Measurements from ENCODE around the gene VWA3B.

DNA sequence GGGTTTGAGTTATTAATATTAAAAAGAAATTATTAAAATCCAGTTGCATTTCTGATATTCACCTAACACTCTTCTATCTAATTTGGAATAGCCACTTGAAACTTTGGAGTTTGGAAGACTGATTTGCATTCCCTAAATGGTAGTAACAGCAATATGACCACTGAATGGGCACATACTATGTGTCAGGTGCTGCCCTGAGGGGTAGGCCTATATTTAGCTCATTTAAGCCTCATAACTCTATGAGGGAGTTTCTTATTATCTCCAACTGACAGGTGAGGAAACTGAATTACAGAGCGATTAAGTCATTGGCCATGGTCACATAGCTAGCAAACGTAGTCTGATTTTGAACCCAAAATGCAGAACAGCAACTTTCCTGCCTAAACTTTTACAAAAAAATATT lies 77.3 kb downstream of the VWA3B start:
- no peak for TF ChIP-seq ZFP3 (CRISPR knock-in tag; IDR thresholded peaks at IDR 0.05)
- TF ChIP-seq, protein P1, sequence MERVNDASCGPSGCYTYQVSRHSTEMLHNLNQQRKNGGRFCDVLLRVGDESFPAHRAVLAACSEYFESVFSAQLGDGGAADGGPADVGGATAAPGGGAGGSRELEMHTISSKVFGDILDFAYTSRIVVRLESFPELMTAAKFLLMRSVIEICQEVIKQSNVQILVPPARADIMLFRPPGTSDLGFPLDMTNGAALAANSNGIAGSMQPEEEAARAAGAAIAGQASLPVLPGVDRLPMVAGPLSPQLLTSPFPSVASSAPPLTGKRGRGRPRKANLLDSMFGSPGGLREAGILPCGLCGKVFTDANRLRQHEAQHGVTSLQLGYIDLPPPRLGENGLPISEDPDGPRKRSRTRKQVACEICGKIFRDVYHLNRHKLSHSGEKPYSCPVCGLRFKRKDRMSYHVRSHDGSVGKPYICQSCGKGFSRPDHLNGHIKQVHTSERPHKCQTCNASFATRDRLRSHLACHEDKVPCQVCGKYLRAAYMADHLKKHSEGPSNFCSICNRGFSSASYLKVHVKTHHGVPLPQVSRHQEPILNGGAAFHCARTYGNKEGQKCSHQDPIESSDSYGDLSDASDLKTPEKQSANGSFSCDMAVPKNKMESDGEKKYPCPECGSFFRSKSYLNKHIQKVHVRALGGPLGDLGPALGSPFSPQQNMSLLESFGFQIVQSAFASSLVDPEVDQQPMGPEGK (CRISPR knock-in tag; IDR thresholded peaks at IDR 0.05; ENCODE audit: borderline replicate concordance): no peak
- TF ChIP-seq RARB (CRISPR knock-in tag; IDR thresholded peaks at IDR 0.05): no peak
- TF ChIP-seq TOX (CRISPR knock-in tag; IDR thresholded peaks at IDR 0.05; ENCODE audit: borderline replicate concordance): no peak

Measured in SK-N-SH treated with all-trans-retinoic acid at 6 μM for 48 hours (cell line).